ENCODE results near the gene FCAR.

DNA sequence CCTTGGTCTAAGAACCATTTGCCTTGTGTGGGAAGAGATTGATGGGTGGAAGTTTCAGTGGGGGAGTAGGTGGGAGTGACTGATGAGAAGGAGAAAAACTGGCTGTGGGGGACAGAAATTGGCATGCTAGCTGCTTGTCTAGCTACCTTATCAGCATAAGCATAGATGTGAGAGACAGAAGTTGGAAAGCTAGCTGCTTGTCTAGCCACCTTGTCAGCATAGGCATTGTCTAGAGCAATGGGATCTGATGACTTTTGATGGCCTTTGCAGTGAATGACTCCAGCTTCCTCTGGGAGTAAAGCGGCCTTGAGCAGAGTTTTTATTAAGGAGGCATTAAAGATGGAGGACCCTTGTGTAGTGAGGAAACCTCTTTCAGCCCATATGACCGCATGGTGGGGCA lies 22.0 kb downstream of the FCAR start:
- no peak for TF ChIP-seq EZH2phosphoT487 (IDR thresholded peaks at IDR 0.05; ENCODE audit: borderline replicate concordance)
- TF ChIP-seq, protein P1, sequence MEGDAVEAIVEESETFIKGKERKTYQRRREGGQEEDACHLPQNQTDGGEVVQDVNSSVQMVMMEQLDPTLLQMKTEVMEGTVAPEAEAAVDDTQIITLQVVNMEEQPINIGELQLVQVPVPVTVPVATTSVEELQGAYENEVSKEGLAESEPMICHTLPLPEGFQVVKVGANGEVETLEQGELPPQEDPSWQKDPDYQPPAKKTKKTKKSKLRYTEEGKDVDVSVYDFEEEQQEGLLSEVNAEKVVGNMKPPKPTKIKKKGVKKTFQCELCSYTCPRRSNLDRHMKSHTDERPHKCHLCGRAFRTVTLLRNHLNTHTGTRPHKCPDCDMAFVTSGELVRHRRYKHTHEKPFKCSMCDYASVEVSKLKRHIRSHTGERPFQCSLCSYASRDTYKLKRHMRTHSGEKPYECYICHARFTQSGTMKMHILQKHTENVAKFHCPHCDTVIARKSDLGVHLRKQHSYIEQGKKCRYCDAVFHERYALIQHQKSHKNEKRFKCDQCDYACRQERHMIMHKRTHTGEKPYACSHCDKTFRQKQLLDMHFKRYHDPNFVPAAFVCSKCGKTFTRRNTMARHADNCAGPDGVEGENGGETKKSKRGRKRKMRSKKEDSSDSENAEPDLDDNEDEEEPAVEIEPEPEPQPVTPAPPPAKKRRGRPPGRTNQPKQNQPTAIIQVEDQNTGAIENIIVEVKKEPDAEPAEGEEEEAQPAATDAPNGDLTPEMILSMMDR (conservative IDR thresholded peaks at IDR 0.05; ENCODE audit: low read length): no peak
